HepG2 (cell line): ENCODE measurements around the gene AP3B1. TPM values are rescaled to one million over a fixed set of nuclear protein-coding genes. Genes with fewer than 3 reads are reported as not detected.

Source experiments
- ATAC-seq: fragments of 200-7000 bp; cut with Tn5 transposase; 3 replicates; pipeline ENCODE4 v1.9.1; 2020; ENCODE audit warnings: mild to moderate bottlenecking, moderate library complexity
- BruUV-seq: library from RNA; stranded (reverse); fragments of 400-500 nt; replicated peaks from 2 replicates; lab custom pipeline; 2021; lab: Mats Ljungman, UMichigan
- CTCF ChIA-PET: fragments of 300-600 bp; formaldehyde crosslinking; extraction: SDS; loops from one replicate; lab custom pipeline; 2021; ENCODE audit warnings: low total read pairs, inconsistent platforms, low intra/inter-chr PET ratio; lab: Yijun Ruan, JAX
- POLR2A ChIA-PET: fragments of 350-600 bp; sonication (Branson Sonifier 250); formaldehyde crosslinking; loops from one replicate; lab custom pipeline; 2020; ENCODE audit warnings: antibody characterized with exemption, inconsistent platforms; lab: Yijun Ruan, JAX
- DNase-seq: peaks from one replicate; pipeline ENCODE4 v3.0.0-alpha.2; 2015; ENCODE audit warnings: low spot score
- FAIRE-seq: peaks from 3 replicates; lab custom pipeline; 2011; peaks lifted over from hg19 to GRCh38; lab: Jason Lieb, UNC
- H2AFZ ChIP-seq: one replicate; pipeline ENCODE4 v1.6.1; 2011; ENCODE audit warnings: low read length, inconsistent platforms
- H3K27ac ChIP-seq: fragments of 300-600 bp; 3 replicates; pipeline ENCODE4 v1.8.0; 2011; ENCODE audit warnings: mixed run types, mild to moderate bottlenecking, mixed read lengths, low read length, inconsistent platforms; ENCODE audit not compliant: insufficient read depth; ENCODE audit errors: extremely low read length
- H3K27me3 ChIP-seq, 2 experiments: fragments of 200-600 bp in 1 of 2; 2 replicates in 1 of 2; 3 replicates in 1 of 2; pipeline versions ENCODE4 v1.6.0 to v1.8.0; 2011; ENCODE audit warnings: low read length in 2 of 2, mild to moderate bottlenecking in 2 of 2, moderate library complexity in 2 of 2, inconsistent platforms in 1 of 2; ENCODE audit not compliant: insufficient read depth in 2 of 2, control insufficient read depth in 1 of 2
- H3K36me3 ChIP-seq, 2 experiments: fragments of 200-600 bp in 1 of 2; replicated peaks in 1 of 2; 2 replicates in 1 of 2; 3 replicates in 1 of 2; pipeline versions ENCODE4 v1.5.1 to v1.8.0; 2011; ENCODE audit warnings: low read length in 2 of 2, inconsistent platforms in 1 of 2; ENCODE audit not compliant: insufficient read depth in 2 of 2, control insufficient read depth in 1 of 2
- H3K4me1 ChIP-seq: 2 replicates; pipeline ENCODE4 v1.5.1; 2012; ENCODE audit warnings: low read length, inconsistent platforms; ENCODE audit not compliant: insufficient read depth
- H3K4me2 ChIP-seq: 2 replicates; pipeline ENCODE4 v1.6.0; 2011; ENCODE audit warnings: low read depth, low read length, inconsistent platforms
- H3K4me3 ChIP-seq, 3 experiments: fragments of 200-600 bp in 1 of 3; sonication (generic), shearing (Covaris generic) in 1 of 3; replicated peaks in 1 of 3; 2 replicates each; pipeline ENCODE4 v1.5.1; 2011 to 2016; ENCODE audit warnings: low read length in 3 of 3, inconsistent platforms in 2 of 3, low read depth in 2 of 3, mild to moderate bottlenecking in 2 of 3, control low read depth in 1 of 3, mixed read lengths in 1 of 3; ENCODE audit not compliant: insufficient read depth in 1 of 3
- H3K79me2 ChIP-seq: one replicate; pipeline ENCODE4 v1.6.1; 2011; ENCODE audit warnings: low read length, inconsistent platforms; ENCODE audit not compliant: insufficient read depth
- H3K9ac ChIP-seq: 2 replicates; pipeline ENCODE4 v1.6.0; 2011; ENCODE audit warnings: mild to moderate bottlenecking, low read depth, low read length, inconsistent platforms; ENCODE audit not compliant: insufficient read depth
- H3K9me3 ChIP-seq: 2 replicates; pipeline ENCODE4 v1.5.1; 2012; ENCODE audit warnings: mild to moderate bottlenecking, low read length
- H4K20me1 ChIP-seq: 2 replicates; pipeline ENCODE4 v1.6.0; 2011; ENCODE audit warnings: inconsistent platforms, mild to moderate bottlenecking, low read length, moderate library complexity; ENCODE audit not compliant: insufficient read depth
- BRD4 ChIP-seq: sonication (generic); formaldehyde crosslinking; IDR thresholded peaks from 2 replicates; pipeline ENCODE4 v1.4.0; 2020; ENCODE audit warnings: missing genetic modification reagents
- CENPT ChIP-seq: sonication (generic); formaldehyde crosslinking; IDR thresholded peaks from 2 replicates; pipeline ENCODE4 v1.8.0; 2022; ENCODE audit warnings: low read depth, mild to moderate bottlenecking, moderate library complexity, missing genetic modification reagents
- DPF2 ChIP-seq: sonication (generic); formaldehyde crosslinking; IDR thresholded peaks from 2 replicates; pipeline ENCODE4 v1.4.0; 2020; ENCODE audit warnings: mild to moderate bottlenecking, low read depth, missing genetic modification reagents, borderline replicate concordance
- FOXC1 ChIP-seq: sonication (generic); formaldehyde crosslinking; IDR thresholded peaks from 2 replicates; pipeline ENCODE4 v1.8.0; 2022; ENCODE audit warnings: mild to moderate bottlenecking, missing genetic modification reagents, borderline replicate concordance
- JUN ChIP-seq: sonication (generic); formaldehyde crosslinking; IDR thresholded peaks from 2 replicates; pipeline ENCODE4 v1.4.0; 2020; ENCODE audit warnings: mild to moderate bottlenecking, missing genetic modification reagents
- KLF6 ChIP-seq: IDR thresholded peaks from 2 replicates; pipeline ENCODE4 v1.8.0; 2016; ENCODE audit warnings: missing biosample characterization, missing genetic modification reagents
- NR2F1 ChIP-seq, 2 experiments: fragments of 450-650 bp in 1 of 2; formaldehyde crosslinking in 1 of 2; IDR thresholded peaks; 2 replicates each; pipeline versions ENCODE4 v1.5.0 to v1.6.1; 2016 to 2020; ENCODE audit warnings: mild to moderate bottlenecking in 1 of 2, missing compliant biosample characterization in 1 of 2, missing genetic modification reagents in 1 of 2, moderate library complexity in 1 of 2
- REPIN1 ChIP-seq: sonication (generic); formaldehyde crosslinking; IDR thresholded peaks from 2 replicates; pipeline ENCODE4 v1.8.0; 2022; ENCODE audit warnings: missing genetic modification reagents, low read depth, mild to moderate bottlenecking, borderline replicate concordance
- SNAPC2 ChIP-seq: sonication (generic); formaldehyde crosslinking; IDR thresholded peaks from 2 replicates; pipeline ENCODE4 v1.8.1; 2022; ENCODE audit warnings: mild to moderate bottlenecking, missing genetic modification reagents
- U2AF1 ChIP-seq: fragments of 200-400 bp; formaldehyde crosslinking; optimal IDR thresholded peaks from 2 replicates; pipeline ENCODE3; 2017; ENCODE audit warnings: mild to moderate bottlenecking, low read depth, low read length
- ZNF232 ChIP-seq: sonication (generic); formaldehyde crosslinking; IDR thresholded peaks from 2 replicates; pipeline ENCODE4 v1.4.0; 2020; ENCODE audit warnings: missing genetic modification reagents, borderline replicate concordance
- ZNF616 ChIP-seq: sonication (generic); formaldehyde crosslinking; IDR thresholded peaks from 2 replicates; pipeline ENCODE4 v1.5.0; 2020; ENCODE audit warnings: low read depth, mild to moderate bottlenecking, missing genetic modification reagents
- ZNF724P ChIP-seq: sonication (generic); formaldehyde crosslinking; IDR thresholded peaks from 2 replicates; pipeline ENCODE4 v1.8.0; 2022; ENCODE audit warnings: missing genetic modification reagents, borderline replicate concordance
- ZNF816 ChIP-seq: sonication (generic); formaldehyde crosslinking; IDR thresholded peaks from 2 replicates; pipeline ENCODE4 v1.8.0; 2022; ENCODE audit warnings: missing genetic modification reagents, mild to moderate bottlenecking, borderline replicate concordance
- WGBS: methylation state at CpG from one replicate; pipeline ENCODE4 v1.1.6; 2017; ENCODE audit warnings: low lambda C conversion rate; 5-methylcytosine and 5-hydroxymethylcytosine counted together
- in situ Hi-C: cut with HindIII; loops from 2 replicates; pipeline ENCODE4 v1.10.0; 2017; ENCODE audit warnings: low pct_unique_long_range_greater_than_20kb; ENCODE audit not compliant: extremely low pct_ligation_motif_present
- intact Hi-C: fragments of 100-400 bp; cut with micrococcal nuclease; formaldehyde crosslinking; loops from one replicate; pipeline ENCODE4 v1.10.0; 2022; ENCODE audit not compliant: unreplicated experiment
- polyA plus RNA-seq, 8 experiments: library from polyadenylated mRNA; depleted of rRNA in 3 of 8; stranded (reverse) in 7 of 8; unstranded in 1 of 8; fragments of >200 nt; fragmentation: Illumina TruSeq in 4 of 8; extraction: Trizol in 4 of 8; gene quantifications; 2 replicates each; pipeline versions ENCODE4 v1.2.1 to v1.2.3, GENCODE V29; 2011 to 2016; ENCODE audit warnings: low read depth in 4 of 8, missing spikeins in 1 of 8, mixed read lengths in 1 of 8; ENCODE audit not compliant: insufficient read depth in 1 of 8
- total RNA-seq, 5 experiments: library from RNA; depleted of rRNA; stranded (reverse); fragments of >200 nt; fragmentation: Illumina TruSeq; extraction: Trizol; gene quantifications; 2 replicates each; pipeline ENCODE4 v1.2.3, GENCODE V29; 2016; ENCODE audit warnings: low read depth in 1 of 5
- TF ChIP-seq, protein P1 (sequence below): sonication (generic); formaldehyde crosslinking; IDR thresholded peaks from 2 replicates; pipeline ENCODE4 v1.8.1; 2023; ENCODE audit warnings: missing genetic modification reagents, inconsistent platforms, borderline replicate concordance
- TF ChIP-seq, protein P2 (sequence below): sonication (generic); formaldehyde crosslinking; IDR thresholded peaks from 2 replicates; pipeline ENCODE4 v1.5.0; 2020; ENCODE audit warnings: mild to moderate bottlenecking, missing genetic modification reagents

The AP3B1 gene
- total and polyA plus RNA-seq, 2 of the 13 experiments (the other 11 are each of a cell fraction or from before 2014, with no cell fraction given): 37.7 to 51.2 TPM

DNA sequence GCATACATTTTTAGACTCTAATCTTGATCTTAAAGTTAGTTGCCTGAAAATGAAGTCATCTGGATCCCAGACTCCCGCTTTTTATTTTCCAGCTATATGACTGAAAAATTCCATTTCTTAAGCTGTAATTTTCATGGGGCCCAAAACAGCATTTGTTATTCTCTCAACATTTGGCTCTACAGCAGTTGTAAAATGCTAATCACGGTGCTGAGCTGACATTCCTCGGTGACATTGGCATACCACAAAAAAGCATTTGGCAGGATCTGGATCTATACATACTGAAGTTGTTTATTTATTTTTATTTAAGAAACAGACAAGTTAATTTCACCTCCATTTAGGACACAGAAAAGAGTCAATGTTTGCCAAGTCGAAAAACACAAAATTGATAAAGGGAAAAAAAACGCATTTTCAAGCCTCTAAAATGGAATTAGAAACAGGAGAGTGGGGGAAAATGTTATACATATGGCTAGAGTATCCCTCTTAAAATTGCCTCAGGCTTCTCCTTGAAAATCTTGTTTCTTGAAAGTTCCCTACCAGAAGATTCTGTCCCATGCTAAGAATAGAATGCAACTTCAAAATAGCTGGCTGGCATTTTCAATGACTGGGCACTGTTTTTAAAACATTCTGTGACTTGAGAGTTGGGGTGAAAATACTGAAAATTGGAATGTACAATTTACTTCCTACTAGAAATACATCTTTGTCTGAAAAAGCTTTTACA is 310.9 kb downstream of the AP3B1 start:
- no peaks in the 10 kb centered on the region for H3K79me2 ChIP-seq
- FAIRE-seq: no peak
- no peaks in the 10 kb centered on the region for H3K36me3 ChIP-seq
- H3K4me2 ChIP-seq: no peak overlapping the region
- H3K4me3 ChIP-seq: no peak overlapping the region
- intact Hi-C loops (no loop called here), in situ Hi-C loops (loop anchor here (10.0 to 25.0 kb wide), 2 partner anchors 339 to 421 kb away; no protein-coding TSS in a partner anchor)
- no peak overlapping the region for H3K27ac ChIP-seq
- H4K20me1 ChIP-seq: no peaks in the 10 kb centered on the region
- no TSS peak for BruUV-seq
- no peak overlapping the region for H3K9ac ChIP-seq
- ChIA-PET POLR2A (no interaction called here), CTCF (no interaction called here)
- no peak overlapping the region for H2AFZ ChIP-seq
- WGBS: 55% methylated on average over 5 of the region's 5 CpGs
- ATAC-seq: no peak
- no peak for TF ChIP-seq CENPT (CRISPR knock-in tag)
- TF ChIP-seq SNAPC2 (CRISPR knock-in tag): no peak
- TF ChIP-seq U2AF1: no peak
- TF ChIP-seq BRD4 (CRISPR knock-in tag): no peak
- TF ChIP-seq ZNF724P (CRISPR knock-in tag): no peak
- TF ChIP-seq, protein P1, sequence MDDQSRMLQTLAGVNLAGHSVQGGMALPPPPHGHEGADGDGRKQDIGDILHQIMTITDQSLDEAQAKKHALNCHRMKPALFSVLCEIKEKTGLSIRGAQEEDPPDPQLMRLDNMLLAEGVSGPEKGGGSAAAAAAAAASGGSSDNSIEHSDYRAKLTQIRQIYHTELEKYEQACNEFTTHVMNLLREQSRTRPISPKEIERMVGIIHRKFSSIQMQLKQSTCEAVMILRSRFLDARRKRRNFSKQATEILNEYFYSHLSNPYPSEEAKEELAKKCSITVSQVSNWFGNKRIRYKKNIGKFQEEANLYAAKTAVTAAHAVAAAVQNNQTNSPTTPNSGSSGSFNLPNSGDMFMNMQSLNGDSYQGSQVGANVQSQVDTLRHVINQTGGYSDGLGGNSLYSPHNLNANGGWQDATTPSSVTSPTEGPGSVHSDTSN: no peak
- TF ChIP-seq ZNF232: no peak
- no peak for TF ChIP-seq REPIN1 (CRISPR knock-in tag)
- no peak for TF ChIP-seq ZNF816 (CRISPR knock-in tag)
- no peak for TF ChIP-seq FOXC1 (CRISPR knock-in tag)
- TF ChIP-seq JUN (CRISPR knock-in tag): no peak
- TF ChIP-seq DPF2: no peak
- TF ChIP-seq KLF6: no peak
- TF ChIP-seq NR2F1 (CRISPR knock-in tag; IDR thresholded peaks at IDR 0.05): no peak
- TF ChIP-seq ZNF616: no peak
- TF ChIP-seq, protein P2, sequence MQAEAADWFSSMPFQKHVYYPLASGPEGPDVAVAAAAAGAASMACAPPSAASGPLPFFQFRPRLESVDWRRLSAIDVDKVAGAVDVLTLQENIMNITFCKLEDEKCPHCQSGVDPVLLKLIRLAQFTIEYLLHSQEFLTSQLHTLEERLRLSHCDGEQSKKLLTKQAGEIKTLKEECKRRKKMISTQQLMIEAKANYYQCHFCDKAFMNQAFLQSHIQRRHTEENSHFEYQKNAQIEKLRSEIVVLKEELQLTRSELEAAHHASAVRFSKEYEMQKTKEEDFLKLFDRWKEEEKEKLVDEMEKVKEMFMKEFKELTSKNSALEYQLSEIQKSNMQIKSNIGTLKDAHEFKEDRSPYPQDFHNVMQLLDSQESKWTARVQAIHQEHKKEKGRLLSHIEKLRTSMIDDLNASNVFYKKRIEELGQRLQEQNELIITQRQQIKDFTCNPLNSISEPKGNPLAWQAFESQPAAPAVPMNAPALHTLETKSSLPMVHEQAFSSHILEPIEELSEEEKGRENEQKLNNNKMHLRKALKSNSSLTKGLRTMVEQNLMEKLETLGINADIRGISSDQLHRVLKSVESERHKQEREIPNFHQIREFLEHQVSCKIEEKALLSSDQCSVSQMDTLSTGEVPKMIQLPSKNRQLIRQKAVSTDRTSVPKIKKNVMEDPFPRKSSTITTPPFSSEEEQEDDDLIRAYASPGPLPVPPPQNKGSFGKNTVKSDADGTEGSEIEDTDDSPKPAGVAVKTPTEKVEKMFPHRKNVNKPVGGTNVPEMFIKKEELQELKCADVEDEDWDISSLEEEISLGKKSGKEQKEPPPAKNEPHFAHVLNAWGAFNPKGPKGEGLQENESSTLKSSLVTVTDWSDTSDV (CRISPR knock-in tag): no peak
- H3K9me3 ChIP-seq: no peaks in the 10 kb centered on the region
- H3K4me1 ChIP-seq: peaks cover 26% of the 10 kb centered on the region
- DNase-seq: no peak
- no peaks in the 10 kb centered on the region for H3K27me3 ChIP-seq
